Brain pericyte (primary cell): ENCODE results near the gene TPD52L1.

Experiments used
- DNase-seq: peaks from one replicate; pipeline ENCODE4 v3.0.0-alpha.2; 2012; ENCODE audit warnings: low read depth, low spot score

Gene TPD52L1

GRCh38 chr6:125208625-125209249 lies 55.2 kb downstream of the TPD52L1 start:
- DNase-seq = no peak

DNA sequence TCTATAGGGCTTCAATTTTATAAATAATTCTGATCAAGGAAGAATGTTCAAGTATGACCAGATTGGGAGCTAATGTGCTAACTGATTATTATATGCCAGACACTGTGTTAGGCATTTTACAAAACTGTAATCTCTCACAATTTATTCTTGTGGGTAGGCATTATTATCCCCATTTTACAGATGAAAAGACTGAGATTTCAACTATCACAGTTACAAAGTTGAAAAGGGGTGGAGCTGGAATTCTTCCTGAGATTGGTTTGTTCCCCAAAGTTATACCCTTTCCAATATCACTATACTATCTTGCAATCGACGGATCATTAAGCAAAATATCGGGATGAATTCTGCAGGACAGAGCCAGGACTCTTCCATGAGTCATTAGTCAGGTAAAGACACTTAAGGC lies 57.1 kb downstream of the TPD52L1 start:
- DNase-seq = no peak

DNA sequence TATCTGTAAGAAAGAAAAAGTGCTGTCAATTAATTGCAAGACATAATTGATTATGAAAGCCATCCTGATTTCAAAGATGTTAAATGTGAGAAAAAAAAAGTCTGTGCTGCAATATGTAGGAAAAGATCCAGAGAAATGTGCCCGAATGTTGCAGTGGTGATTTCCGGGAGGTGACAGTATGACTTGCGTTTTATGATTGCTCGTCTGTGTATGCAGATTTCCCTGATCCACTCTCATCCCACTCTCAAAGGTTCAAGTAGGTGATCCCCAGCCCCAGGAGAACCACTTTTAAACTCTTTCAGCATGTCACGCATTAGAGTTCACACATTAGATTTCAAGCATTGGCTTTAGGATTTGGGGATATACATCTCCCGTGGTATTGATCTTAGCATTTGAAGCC lies 57.8 kb downstream of the TPD52L1 start:
- DNase-seq = no peak

DNA sequence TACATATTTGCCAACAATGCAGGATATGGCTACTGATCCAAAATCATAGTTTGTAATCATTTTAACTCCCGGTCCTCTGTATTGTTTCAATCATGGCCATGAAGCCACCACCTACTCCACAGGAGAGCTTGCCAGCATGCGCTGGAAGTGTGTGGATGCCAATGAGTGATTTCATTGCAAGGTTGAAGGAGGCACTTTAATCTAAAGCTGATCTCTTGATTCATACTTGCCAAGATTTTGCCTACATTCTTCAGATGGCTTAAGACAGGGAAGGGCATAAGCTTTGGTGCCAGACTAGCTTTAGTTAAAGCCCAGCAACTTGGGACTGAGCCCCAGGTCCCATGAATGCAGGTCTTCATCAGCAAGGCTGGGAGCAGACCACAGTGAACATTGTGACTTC lies 58.8 kb downstream of the TPD52L1 start:
- no peak for DNase-seq

GRCh38 chr6:125213939-125214338 lies 60.4 kb downstream of the TPD52L1 start:
- DNase-seq = no peak

GRCh38 chr6:125215252-125215819 lies 61.8 kb downstream of the TPD52L1 start:
- DNase-seq = no peak

GRCh38 chr6:125216015-125216414 lies 62.4 kb downstream of the TPD52L1 start:
- no peak for DNase-seq

DNA sequence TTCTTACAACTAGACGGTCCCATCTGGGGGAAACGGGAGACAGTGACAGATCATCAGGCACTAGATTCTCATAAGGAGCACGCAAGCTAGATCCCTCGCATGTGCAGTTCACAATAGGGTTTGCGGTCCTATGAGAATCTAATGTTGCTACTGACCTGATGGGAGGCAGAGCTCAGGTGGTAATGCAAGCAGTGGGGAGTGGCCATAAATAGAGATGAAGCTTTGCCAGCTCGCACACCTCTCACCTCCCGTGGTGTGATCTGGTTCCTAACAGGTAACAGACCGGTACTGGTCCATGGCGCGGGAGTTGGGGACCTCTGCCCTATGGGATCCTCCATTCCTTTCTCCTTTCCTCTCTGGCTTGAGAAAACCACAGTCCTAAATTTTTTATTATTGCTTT lies 63.8 kb downstream of the TPD52L1 start:
- no peak for DNase-seq

DNA sequence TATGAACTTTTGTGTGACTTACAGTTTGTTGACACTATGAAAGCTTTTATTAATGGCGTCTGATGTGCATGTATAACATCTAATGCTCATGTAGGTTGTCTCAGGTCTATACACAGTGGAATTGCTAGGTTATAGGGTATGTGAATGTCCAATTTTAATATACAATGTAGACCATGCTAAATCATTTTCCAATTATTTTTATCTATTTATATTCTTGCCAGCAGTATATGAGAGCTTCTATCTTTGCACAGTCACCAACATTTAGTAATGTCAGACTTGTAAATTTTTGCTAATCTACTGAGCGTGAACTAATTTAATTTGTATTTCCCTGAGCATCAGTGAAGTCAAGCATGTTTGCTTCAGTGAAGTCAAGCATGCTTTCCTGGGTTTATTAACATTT lies 64.4 kb downstream of the TPD52L1 start:
- no peak for DNase-seq

- DNase-seq = no peak
These were observed 65.9 kb downstream of the TPD52L1 start for GRCh38 chr6:125219361-125219895.

DNA sequence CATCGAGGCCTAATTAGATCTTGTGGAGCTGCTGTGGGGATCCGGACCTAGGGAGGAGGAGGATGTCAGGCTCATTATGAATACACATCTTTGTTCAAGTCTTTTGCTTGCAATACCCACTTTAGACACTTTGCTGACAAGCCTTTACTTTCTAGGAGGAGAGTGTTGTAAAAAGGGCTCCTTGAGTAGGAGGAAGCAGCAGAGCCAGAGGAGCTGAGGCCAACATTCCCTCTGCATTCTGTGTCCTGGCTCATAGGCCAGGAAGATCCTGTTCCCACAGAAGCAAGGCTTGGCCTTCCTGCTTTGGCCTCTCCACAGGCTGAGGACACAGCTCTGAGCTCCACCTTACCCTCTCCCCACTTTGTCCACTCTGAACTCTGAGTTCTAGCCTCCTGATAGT lies 67.1 kb downstream of the TPD52L1 start:
- no peak for DNase-seq

DNA sequence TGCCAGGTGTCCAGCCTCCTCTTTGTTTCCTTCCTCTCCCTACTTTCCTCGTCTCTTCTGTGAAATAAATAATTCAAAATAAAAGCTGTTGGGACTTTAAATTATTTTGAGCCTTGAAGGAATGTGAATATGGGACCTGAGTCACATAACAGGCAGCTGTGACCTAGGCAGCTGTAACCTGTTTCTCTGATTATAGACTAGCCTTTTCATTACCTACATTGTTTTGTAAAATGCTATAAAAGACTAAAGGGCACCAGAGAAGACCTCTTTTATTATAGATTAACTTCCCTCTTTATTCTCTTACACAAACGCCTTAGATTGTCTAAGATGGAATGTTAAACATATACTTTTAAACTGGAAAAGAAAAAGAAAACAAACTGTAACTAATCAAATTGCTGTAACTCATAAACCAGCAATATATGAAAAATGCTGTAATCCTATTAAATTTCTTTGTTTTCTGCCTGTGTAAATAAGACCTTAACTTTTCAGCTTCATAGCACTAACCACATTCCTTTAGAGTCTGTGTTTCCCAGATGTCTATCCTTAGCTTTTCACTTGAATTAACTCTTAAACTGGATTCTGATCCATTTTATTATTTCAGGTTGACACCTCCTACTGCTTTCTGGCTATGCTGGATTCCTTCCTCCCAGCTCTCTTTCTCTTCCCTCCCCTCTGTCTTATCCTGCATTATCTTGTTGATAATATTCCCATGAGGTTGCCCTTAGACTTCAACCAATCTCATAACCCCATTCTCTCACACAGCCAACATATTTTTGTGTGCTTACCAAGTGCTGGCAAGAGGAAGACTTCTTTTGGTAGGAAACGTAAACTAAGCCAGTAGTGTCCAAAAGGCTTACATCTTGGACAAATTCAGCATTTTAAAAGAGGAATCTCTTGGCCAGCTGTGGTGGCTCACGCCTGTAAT lies 69.2 kb downstream of the TPD52L1 start:
- DNase-seq = no peak

GRCh38 chr6:125224231-125224861 lies 70.8 kb downstream of the TPD52L1 start:
- no peak for DNase-seq

- DNase-seq = no peak
These were observed 73.7 kb downstream of the TPD52L1 start for GRCh38 chr6:125227244-125227643.

DNA sequence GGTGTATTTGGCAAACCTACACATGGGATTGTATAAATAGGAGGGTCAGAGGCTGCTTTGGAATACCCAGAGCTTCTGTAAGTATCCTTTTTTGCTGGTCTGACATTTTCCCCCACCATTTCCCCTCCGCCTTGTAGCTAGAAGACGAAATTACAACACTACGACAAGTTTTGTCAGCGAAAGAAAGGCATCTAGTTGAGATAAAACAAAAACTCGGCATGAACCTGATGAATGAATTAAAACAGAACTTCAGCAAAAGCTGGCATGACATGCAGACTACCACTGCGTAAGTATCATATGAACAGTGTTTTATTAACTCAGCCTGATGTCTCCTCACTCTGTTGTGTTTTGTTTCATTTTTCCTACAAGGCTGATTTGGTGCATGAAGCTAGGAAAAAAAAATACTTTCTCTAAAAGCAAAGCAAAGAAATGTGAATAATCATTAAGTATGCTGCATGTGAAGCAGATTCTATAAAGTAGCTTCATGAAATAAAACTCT lies 75.5 kb downstream of the TPD52L1 start:
- DNase-seq = no peak

- DNase-seq = no peak
These were observed 77.1 kb downstream of the TPD52L1 start for GRCh38 chr6:125230674-125231073.

DNA sequence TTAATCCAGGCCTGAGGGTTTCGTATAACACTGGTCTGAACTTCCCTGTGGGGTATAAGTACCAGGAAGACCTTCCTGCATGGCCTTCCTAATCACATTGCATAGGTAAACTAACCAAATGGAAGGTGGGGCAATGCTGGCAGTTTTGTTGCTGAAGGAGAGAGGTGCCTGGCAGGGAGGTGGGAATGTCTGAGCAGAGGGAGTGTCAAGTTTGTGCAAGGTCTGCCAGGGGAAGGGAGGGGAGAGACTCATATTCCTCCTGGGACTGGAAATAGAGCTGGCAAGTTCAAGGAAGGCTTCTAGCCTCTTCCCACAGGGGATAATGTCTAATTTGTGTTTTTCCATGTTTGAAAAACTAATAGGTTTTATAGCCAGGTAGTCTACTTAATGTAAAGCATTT lies 77.6 kb downstream of the TPD52L1 start:
- no peak for DNase-seq

GRCh38 chr6:125231574-125232343 lies 78.2 kb downstream of the TPD52L1 start:
- no peak for DNase-seq

GRCh38 chr6:125232466-125232865 lies 78.9 kb downstream of the TPD52L1 start:
- no peak for DNase-seq

DNA sequence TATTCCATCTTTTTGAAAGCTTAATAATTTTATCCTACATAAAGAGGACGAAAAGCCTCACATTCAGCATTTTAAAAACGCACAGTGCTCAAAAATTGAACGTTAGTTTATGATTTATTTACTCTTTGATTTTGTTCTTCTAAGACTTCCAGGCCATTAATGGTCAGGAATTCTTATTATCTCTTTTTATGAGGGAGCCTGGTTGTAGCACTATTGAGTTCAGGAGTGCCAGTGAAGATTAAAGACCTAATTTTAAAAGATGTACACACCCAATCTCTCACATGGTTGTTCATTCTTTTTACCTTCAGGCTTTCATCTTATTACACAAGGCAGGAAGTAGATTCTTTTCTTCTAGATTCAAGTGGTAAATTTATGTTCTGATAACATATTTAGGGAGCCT lies 79.6 kb downstream of the TPD52L1 start:
- DNase-seq = no peak
